ENCODE data around the gene BTBD10.
A peak's percentile ranks its signal among the peaks of the same experiment; 100 is the strongest.
"Not testable (repeated sequence)": the region's sequence is repeated elsewhere in the genome, so short reads cannot be mapped to it uniquely, and the experiment has no call there.

BTBD10 gene

GRCh38 chr11:13440100-13440855 lies 22.7 kb downstream of the BTBD10 start:
- peak; percentile 42 for DNase-seq

GRCh38 chr11:13438291-13438690 lies 24.7 kb downstream of the BTBD10 start:
- DNase-seq = no peak

GRCh38 chr11:13436836-13437235 lies 26.2 kb downstream of the BTBD10 start:
- not testable (repeated sequence) for DNase-seq

- DNase-seq = no peak
These were observed 28.5 kb downstream of the BTBD10 start for GRCh38 chr11:13434247-13435205.

- no peak for DNase-seq
These were observed 29.6 kb downstream of the BTBD10 start for GRCh38 chr11:13433437-13433836.

GRCh38 chr11:13429836-13430235 lies 33.2 kb downstream of the BTBD10 start:
- DNase-seq = no peak

GRCh38 chr11:13429288-13429687 lies 33.7 kb downstream of the BTBD10 start:
- DNase-seq = no peak

- DNase-seq = no peak
These were observed 35.6 kb downstream of the BTBD10 start for GRCh38 chr11:13427440-13427839.

GRCh38 chr11:13423372-13423771 lies 39.6 kb downstream of the BTBD10 start:
- DNase-seq = no peak

GRCh38 chr11:13421561-13421960 lies 41.5 kb downstream of the BTBD10 start:
- DNase-seq = no peak

- no peak for DNase-seq
These were observed 47.8 kb downstream of the BTBD10 start for GRCh38 chr11:13415201-13415600.

GRCh38 chr11:13405220-13405619 lies 57.8 kb downstream of the BTBD10 start:
- no peak for DNase-seq

GRCh38 chr11:13398335-13398734 lies 64.7 kb downstream of the BTBD10 start:
- not testable (repeated sequence) for DNase-seq

- no peak for DNase-seq
These were observed 71.8 kb downstream of the BTBD10 start for GRCh38 chr11:13391217-13391616.

GRCh38 chr11:13388741-13389140 lies 74.3 kb downstream of the BTBD10 start:
- DNase-seq = no peak

- no peak for DNase-seq
These were observed 76.5 kb downstream of the BTBD10 start for GRCh38 chr11:13386567-13386966.

GRCh38 chr11:13384908-13385640 lies 77.9 kb downstream of the BTBD10 start:
- peak; percentile 40 for DNase-seq

GRCh38 chr11:13382751-13383150 lies 80.3 kb downstream of the BTBD10 start:
- no peak for DNase-seq

GRCh38 chr11:13380731-13381130 lies 82.3 kb downstream of the BTBD10 start:
- DNase-seq = no peak

GRCh38 chr11:13378316-13378715 lies 84.7 kb downstream of the BTBD10 start:
- no peak for DNase-seq

GRCh38 chr11:13376838-13377237 lies 86.2 kb downstream of the BTBD10 start:
- no peak for DNase-seq

GRCh38 chr11:13376402-13376801 lies 86.6 kb downstream of the BTBD10 start:
- no peak for DNase-seq

- no peak for DNase-seq
These were observed 87.2 kb downstream of the BTBD10 start for GRCh38 chr11:13375798-13376197.

Data from femur (tissue), 1 donor.